ENCODE measurements around the gene ERP27.

ERP27 gene

DNA sequence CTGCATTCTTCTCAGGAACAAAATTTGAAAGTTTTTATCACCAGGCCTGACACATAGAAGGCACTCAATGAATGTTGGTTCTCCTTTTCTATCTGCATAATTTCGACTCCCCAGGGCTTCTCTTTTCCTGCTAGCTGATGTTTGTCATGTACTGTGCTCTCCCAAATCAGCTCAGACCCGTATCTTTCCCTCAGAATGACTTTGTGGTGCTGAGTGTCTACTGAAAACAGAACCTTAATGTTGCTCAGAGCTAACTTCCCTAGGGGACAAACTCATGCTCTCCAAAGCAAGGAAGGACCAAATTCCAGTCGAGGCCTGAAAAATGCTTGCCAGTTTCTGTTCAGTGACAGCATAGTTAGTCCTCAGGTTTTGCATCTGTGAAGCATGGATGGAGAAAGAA is 21.1 kb upstream of the ERP27 start:
- DNase-seq = peak; percentile 71

DNA sequence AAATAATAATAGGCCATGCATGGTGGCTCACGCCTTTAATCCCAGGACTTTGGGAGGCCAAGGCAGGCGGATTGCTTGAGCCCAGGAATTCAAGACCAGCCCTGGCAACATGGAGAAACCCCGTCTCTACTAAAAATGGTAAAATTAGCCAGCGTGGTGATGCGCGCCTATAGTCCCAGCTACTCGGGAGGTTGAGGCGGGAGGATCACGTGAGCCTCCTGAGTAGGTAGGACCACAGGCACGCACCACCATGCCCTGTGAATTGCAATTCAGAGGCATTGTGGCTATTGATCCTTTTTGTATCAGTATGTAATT is 20.7 kb upstream of the ERP27 start:
- no peak for DNase-seq

DNA sequence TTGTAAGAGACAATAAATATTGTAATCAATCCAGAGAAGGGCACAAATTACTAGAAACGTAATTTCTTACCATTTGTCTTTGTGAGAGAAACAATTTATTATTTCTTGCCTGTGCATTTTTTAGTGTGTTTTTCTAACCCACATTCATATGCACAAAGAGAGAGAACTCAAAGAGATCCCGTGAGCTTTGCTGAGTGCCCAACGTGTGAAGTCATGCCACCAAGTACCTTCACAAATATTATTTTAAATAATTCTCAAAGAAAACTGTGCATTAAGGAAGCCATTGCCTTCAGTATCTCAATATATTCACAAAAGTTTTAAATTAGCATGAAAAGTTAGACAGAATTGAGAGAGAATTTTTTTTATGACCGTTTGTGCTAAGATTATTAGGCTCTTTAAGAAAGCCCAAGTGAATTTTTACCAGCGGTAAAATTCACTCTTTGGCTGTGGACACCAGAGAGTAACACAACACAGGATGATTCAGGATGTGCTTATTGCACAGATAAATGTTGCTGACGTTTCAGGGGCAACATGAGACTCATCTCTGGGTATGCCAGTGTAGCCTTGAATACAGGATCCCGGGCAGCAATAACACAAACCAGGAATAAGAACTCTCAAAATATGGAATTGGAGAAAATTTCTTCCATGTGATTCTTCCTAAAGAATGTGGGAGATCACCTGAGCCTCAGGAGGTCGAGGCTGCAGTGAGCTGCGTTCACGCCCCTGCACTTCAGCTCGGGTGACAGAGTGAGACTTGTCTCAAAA is 20.2 kb upstream of the ERP27 start:
- no peak for DNase-seq

DNA sequence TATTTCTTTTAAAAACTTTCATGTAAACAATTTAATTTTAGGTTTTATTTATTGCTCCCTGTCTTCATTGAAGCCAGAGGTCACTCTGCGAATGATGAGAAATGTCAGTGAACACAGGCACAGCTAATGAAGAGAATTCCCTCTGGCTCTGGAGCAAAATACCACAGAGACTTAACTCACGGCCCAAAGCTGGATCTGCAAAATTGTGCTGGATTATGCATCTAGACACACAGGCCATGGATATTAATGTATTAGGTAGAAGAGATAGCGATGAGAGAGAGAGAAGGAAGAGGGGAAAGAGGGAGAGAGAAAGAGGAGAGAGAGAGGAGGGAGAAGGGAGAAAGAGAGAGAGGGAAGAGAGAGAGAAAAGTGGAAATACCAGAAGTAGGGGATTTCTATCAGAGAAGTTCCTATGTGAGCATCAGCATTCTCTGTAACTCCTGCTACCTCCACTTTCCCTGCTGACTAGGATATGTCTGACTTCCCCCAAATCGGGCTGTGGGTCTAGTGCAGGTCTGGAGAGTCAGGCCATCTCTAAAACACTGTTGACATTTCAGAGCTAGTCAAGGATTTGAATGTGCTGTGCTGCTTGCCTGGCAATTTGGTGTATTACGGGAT is 19.3 kb upstream of the ERP27 start:
- peak; percentile 54 for DNase-seq

DNA sequence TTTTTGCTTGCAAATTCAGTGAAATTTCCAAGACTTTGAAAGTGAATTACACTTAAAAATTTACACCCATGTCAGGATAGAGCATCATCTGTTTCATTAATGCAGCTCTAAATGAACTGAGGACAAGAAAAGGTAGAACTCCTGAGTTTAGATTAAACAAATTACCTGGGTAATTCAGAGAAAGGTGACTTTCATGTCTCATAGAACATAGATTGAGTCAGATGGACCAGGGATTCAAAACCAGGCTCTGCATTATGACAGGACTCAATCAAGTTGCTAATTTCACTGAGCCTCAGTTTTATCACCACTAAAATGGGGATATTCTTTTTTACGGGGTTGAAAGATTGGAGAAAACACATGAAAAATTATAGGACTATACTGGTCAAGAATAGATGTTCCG is 18.6 kb upstream of the ERP27 start:
- DNase-seq = no peak

DNA sequence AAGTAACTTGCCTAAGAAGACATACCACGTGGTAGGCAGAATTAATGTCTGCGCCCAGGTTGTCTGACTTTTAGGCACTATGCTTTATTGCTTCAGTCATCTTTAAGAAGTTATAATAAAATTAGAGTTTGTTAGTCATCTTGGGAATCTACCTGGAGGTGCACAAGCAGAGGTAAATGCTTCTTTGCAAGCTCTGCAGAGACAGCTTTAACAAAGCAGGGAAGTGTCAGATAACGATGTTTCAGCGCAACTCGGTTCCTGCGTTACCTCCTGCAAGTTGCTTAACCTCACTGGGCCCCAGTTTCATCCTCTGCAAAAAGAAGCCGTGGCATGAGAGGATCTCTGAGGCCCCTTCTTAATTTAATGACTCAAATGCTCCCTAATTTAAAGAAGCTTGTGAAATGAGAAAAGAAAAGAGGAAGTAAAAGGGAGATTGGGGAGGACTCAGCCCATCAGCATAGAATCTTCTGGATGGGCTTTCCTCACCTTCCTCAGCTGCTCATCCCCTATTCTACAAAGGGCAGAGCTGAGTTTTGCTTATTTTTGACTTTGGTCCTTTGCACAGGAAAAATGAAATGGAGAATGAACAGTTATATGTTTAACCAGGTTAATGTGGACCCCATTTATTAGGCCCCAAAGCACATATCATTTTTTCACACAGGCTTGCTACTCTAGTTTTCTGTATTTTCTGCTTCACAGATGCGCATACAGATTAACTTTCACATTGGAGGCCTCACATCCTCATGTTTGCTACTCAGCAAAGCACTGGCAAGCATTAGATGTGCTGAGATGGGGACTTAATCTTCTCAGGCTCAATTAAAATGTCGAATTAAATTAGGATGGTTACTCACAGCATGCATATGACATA is 17.9 kb upstream of the ERP27 start:
- DNase-seq = peak; percentile 74

DNA sequence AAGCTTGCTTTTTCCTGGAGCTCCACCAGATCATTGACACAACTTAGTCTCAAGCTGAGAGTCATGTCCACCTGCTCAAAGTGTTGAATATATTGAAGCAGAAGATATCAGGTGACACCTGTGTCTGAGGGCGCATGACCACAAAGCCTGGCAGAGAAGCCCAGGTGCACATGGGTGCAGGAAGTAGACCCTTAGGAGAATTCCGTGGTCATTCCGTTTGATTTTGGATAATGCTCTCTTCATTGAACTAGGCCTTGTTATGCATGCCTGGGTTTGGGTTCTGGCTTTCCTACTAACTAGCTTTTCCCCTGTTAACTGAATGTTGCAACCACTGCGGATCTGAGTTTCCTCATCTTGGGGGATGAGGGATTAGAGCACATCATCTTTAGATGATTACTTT is 15.9 kb upstream of the ERP27 start:
- peak; percentile 41 for DNase-seq

DNA sequence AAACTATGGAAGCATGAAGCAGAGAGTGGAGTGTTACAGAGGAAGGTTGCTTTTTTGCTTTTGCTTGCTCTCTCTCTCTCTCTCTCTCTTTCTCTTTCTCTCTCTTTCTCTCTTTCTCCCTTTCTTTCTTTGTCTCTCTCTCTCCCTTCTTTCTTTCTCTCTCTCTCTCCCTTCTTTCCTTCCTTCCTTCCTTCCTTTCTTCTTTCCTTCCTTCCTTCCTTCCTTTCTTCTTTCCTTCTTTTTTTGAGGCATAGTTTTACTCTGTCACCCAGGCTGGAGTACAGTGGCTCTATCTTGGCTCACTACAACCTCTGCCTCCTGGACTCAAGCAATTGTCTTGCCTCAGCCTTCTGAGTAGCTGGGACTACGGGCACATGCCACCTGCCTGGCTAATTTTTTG is 15.4 kb upstream of the ERP27 start:
- no peak for DNase-seq

DNA sequence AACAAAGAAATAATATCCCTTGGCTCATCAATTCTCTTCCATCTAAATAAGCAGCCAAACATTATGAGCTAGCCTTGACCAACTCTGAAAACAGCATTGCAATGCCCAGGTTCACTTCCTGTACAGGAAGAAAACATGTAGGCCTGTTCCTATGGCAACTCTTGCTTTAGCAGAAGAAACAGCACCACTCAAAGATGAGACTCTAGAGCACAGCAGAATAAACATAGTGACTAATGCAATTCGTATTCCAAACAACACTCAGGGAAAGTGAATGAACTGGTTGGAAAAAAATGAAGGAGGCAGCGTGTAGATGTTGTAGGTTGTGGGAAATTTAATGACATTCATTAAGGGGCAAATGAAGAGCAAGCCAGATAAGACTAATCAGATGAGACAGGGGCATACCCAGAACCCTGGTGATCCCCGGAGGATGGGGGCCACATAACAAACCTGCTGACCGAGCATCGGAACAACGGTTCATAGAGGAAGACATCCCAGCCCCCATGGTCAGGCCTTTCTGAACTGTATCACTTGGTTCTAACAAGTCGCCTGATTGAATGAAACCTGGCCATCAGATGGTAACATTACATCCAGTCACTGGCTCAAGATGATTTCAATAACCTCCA is 14.1 kb upstream of the ERP27 start:
- DNase-seq = peak; percentile 71

DNA sequence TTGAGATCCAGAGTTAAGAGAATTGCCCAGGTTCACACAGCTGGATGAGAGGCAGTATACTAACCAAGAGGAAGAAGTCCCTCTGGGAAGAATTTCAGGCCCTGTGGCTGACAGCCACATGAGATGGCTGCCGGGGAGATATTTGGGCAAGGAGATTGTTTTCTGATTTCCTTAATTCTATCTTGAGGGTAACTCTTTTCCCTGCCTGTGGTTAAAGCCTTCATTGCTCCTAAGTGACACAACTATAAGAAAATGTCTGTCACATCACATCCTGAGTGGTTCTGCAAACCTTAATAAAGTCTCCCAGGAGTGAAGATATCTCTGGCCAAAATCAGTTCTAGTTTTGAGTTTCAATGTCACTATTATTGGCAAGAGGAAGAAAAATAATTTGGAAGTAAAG is 13.5 kb upstream of the ERP27 start:
- no peak for DNase-seq

DNA sequence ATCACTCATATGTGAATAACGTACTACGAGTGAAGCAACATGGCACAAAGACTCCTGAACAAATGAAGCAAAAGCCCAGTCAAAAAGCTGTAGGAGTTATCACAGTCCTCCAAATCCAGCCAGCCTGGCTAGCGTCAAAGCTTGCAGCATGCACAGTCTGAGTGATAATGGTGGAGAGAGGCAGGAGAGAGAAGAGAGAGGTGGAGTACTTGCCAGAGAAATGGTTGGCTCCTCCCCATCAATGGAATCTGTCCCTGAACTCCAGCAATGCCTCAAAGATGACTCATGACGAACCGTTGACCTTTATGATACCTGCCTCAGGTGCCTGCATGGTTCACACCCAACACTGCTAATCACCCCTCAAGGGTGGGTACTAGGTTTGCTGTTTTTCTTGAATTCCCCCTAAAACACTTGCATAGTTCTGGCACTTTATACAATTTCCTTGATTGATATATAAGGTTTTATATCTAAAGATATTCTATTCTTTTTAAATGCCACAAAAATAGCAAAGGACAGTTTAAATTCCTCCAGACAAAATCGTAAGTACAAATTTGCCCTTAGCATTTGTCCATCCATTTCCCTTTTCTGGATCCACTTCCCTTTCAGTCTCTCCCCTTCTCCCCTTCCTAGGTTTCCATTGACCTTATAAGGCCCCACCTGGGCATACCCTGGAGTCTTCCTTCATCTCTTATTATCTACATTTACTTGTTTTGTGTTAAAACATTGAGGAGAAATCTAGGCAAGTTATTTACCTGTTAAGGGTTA is 12.8 kb upstream of the ERP27 start:
- DNase-seq = no peak

DNA sequence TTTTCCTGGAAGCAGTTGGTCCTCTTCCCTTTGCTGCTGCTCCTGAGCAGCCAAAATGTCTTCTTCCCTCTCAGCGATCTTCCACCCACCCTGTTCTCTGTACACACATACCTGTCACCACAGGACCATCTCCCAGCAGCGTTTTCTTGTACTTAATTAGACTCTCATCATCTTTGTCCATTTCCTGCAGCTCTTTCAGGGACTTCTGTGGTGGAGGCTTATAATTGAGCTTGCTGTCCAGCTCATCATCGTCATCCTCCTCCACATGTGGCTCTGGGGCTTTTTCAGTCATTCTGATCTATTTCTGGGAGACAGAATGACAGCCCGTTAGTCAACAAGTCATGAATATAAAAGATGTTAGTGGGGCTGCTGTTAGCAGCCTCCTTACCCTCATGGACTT is 12.1 kb upstream of the ERP27 start:
- DNase-seq = peak; percentile 30

DNA sequence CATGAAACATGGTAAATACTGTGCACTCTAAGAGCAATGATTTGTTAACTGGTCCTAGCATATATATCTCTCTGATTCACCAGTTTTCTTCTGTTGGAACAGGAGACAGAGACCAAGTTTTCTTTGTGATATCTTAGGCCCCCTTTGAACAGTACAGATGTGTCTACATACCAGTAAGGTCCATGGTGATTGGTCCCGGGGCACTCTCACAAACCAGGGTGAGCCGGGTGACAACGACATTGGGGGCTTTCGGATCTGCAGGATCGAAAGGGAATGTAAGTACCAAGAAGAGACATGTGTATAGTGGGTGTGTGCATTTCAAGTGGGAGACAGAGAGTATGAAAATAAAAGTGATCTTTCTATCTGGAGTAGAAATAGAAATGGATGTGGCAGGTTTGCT is 11.3 kb upstream of the ERP27 start:
- no peak for DNase-seq

DNA sequence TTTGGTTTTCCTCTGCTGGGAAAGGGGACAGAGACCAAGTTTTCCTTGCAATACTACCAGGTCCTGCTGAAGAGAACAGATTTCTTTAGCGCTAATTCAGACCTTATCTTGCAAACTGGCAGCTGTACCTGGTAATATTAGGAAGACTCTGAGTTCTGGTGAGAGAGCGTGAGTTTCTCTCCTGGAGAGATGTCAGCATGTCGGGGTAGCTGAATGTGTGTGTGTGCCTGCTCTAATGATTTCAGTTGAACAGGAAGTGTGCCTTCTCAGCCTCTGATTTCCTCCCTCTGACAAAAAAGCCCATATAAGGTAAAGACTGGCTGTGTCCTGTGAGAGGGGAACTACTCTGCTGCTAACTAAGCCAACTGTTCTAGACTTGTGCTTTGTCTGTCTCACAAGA is 10.3 kb upstream of the ERP27 start:
- peak; percentile 79 for DNase-seq

DNA sequence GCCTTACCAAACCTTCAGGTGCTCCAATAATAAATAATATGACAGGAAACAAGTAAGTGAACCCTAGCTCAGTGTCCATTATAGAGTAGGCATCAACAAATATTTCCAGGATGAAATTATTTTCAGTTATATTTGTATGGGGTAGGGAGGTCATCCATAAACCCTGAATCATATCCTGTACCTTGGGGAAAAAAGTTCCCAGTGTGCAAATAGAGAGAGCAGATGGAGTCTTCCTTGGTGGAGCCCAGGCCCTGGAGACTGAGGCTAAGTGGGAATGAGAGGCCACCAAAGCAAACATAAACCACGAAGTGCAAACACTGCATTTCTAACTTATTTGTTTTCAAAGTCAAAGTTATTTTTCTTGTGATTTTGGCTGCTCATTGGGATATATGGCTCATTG is 8.5 kb upstream of the ERP27 start:
- DNase-seq = no peak

DNA sequence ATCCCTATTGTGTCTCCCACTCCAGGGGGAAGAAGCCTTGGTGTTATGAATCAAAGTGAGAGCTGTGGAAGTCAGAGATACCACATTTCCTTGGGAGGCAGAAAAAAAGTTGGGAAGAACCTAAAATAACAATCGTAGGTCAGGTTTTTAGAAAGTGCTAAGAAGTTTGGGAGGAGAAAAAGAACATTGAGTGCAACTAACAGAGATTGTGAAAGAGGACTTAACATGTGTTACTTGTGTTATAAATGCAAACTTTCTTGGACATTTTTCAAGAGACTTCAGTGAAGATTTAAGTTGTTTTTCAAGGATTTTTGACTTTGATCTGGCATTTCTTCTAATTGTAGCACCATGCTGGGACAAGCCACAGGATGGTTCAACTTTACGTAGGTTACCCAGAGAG is 7.8 kb upstream of the ERP27 start:
- DNase-seq = no peak

DNA sequence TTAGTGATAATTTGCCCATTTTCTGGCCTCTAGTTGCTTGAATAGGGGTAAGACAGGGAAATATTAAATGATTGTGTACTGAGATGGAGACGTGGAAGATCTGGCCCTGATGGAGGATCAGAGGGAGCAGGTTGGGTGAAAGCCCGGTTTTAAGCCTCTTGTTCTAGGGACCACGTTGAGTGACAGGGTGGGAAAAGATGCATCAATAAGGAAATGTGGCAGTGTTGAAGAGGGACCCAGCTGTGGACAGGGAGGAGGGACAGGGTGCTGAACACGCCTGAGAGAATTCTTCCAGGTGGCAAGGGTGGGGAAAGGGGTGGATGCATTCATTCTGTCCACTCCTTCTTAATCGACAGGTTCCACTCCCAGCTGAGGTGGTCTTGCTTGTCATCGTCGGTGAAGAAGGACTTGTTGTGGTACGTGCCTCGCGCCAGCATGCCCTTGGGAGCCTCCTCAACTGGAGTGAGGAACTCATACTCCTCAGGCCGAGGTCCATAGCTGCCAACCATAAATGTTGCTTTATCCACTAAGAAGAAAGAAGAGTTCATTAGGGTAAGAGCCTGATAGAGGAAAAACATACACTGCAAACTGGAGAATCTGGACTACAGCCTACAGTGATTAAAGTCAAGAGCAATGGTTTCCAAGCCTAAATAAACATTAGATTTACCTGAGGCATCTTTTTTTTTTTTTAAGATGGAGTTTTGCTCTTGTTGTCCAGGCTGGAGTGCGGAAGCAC is 4.0 kb upstream of the ERP27 start:
- DNase-seq = no peak

DNA sequence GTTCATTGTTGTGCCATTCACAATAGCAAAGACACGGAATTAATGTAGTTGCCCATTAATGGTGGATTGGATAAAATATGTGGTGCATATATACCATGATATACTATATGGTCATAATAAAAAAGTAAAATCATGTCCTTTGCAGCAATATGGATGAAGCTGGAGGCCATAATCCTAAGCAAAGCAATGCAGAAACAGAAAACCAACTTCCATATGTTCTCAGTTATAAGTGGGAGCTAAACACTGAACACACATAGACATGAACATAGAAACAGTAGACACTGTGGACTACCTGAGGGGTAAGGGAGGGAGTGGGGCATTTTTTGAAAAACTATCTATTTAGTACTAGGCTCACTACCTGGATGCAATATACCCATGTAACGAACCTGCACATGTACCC is 3.0 kb upstream of the ERP27 start:
- DNase-seq = no peak

DNA sequence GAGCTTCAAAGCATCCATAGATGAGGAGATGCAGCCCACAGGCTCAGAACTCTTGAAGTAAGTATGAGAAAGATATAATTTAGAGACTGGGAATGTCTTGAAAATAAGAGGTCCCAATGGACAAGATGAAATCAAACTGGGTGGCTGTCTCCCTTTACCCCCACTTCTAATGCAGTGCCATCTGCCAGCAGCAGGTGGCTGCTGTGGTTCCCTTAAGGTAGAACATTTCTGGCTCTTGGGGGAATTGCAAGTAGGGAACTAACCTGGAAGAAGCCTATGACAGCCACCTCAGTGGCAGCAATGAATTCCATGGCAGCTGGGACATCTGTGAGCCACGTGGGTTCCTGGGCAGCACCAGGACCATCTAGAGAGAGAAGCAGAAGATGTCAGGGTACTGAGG is 648 bp downstream of the ERP27 start:
- no peak for DNase-seq

DNA sequence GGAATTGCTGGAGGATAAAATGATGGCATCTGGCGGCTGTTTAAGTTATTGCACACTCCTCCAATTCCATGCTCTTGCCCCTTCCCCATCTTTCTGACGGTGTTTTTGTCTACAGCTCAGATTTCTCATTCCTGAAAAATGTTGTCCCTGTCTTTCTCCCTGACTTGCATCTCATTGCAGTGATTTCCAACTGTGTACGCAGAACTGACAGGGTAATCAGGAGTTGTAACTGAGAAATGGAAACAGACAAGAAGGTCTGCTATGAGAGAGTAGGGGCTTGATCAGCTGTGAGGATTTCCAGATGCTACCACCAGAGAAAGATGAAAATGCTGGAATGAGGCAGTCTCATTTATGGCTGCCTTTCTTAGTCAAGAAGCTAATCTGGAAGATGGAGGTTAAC is 1.3 kb downstream of the ERP27 start:
- DNase-seq = no peak

DNA sequence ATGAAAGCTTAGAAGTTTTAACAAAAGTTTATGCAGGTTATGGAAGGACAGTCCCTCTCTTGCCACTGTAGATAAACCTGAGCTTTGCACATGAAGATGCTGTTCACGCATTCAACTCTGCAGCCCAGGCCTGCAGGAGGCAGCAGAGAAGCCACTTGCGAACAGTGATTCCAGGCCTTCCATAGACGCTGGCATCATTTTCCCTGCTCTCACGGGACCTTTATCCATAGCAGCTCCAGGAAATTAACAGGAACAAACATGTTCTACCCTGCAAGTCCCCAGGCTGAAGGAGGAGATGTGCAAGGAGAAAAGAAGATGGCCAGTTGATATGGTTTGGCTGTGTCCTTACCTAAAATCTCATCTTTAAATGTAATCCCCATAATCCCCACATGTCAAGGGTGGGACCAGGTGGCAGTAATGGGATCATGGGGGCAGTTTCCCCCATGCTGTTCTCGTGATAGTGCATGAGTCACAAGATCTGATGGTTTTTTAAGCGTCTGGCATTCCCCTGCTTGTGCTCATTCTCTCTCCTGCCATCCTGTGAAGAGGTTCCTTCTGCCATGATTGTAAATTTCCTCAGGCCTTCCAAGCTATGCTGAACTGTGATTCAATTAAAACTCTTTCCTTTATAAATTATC is 2.0 kb downstream of the ERP27 start:
- DNase-seq = no peak

DNA sequence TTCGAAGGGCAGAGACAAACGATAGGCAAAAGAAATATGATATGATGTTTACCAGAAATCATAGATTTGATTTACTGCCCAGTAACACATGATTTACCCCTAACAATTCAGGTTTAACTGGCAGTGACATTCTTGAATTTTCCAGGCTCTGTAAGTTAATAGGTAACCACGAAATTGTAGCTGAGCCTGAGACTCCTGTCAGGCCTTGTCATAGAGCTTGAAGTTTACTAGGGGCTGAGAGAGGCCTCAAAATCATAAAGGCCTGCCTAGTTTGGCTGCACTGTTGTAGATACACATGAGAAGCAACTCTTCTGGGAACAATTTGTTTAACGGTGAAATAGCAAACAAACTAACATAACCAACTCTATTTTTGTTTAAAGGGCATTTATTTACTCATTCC is 3.3 kb downstream of the ERP27 start:
- no peak for DNase-seq
